ENCODE results near the gene ZNF738. TPM values are rescaled to one million over a fixed set of nuclear protein-coding genes. Genes with fewer than 3 reads are reported as not detected.

ZNF738 gene
- total and polyA plus RNA-seq, 2 of the 13 experiments (the other 11 are each of a cell fraction or from before 2014, with no cell fraction given) = 2.7 to 5.3 TPM

- no peaks in the 10 kb centered on the region for H3K27me3 ChIP-seq (ENCODE audit: control insufficient read depth in 1 of 2, insufficient read depth in 2 of 2, low read length in 2 of 2)
- FAIRE-seq (no peak), DNase-seq (ENCODE audit: low spot score) (no peak), ATAC-seq (no peak)
- no peaks in the 10 kb centered on the region for H4K20me1 ChIP-seq (ENCODE audit: insufficient read depth, low read length)
- no peak overlapping the region for H3K4me2 ChIP-seq (ENCODE audit: low read depth, low read length)
- H3K4me3 ChIP-seq (replicated peaks in 1 of 3; ENCODE audit: insufficient read depth in 1 of 3, low read depth in 2 of 3, low read length in 3 of 3) = no peak overlapping the region
- no peaks in the 10 kb centered on the region for H3K4me1 ChIP-seq (ENCODE audit: insufficient read depth, low read length)
- BruUV-seq (replicated peaks) = no TSS peak
- H3K27ac ChIP-seq (ENCODE audit: extremely low read length, insufficient read depth, low read length) = no peak overlapping the region
- H3K79me2 ChIP-seq (ENCODE audit: insufficient read depth, low read length) = no peaks in the 10 kb centered on the region
- H3K36me3 ChIP-seq (replicated peaks in 1 of 2; ENCODE audit: control insufficient read depth in 1 of 2, insufficient read depth in 2 of 2, low read length in 2 of 2) = peaks cover 0 to 21% of the 10 kb centered on the region in 2 experiments; a peak in 3 of 5 replicates
- no peak overlapping the region for H2AFZ ChIP-seq (ENCODE audit: low read length)
- intact Hi-C loops (cut with micrococcal nuclease; ENCODE audit: unreplicated experiment) = no loop called here
- H3K9ac ChIP-seq (ENCODE audit: insufficient read depth, low read depth, low read length) = no peak overlapping the region
- 97% methylated on average over 1 of the region's 1 CpG for WGBS (ENCODE audit: low lambda C conversion rate)
- peaks cover 16% of the 10 kb centered on the region; the same call in 1 of the 2 replicates for H3K9me3 ChIP-seq (ENCODE audit: low read length)
- in situ Hi-C loops (cut with HindIII; ENCODE audit: extremely low pct_ligation_motif_present, low pct_unique_long_range_greater_than_20kb) = no loop called here
- ChIA-PET POLR2A (no interaction called here), CTCF (ENCODE audit: low intra/inter-chr PET ratio, low total read pairs) (no interaction called here)
- TF ChIP-seq GZF1 (CRISPR knock-in tag; IDR thresholded peaks at IDR 0.05) (no peak), ATF7 (IDR thresholded peaks at IDR 0.05) (peak; percentile 51), ATF7 (CRISPR knock-in tag; IDR thresholded peaks at IDR 0.05) (no peak), SNAI1 (CRISPR knock-in tag; IDR thresholded peaks at IDR 0.05; ENCODE audit: borderline replicate concordance) (no peak)
Measured at GRCh38 chr19:21410166-21410565, 51.4 kb downstream of the ZNF738 start.

GRCh38 chr19:21422244-21422643 lies 63.4 kb downstream of the ZNF738 start:
- CTCF ChIA-PET (ENCODE audit: low intra/inter-chr PET ratio, low total read pairs) = no interaction called here
- DNase-seq (ENCODE audit: low spot score) = no peak
- TF ChIP-seq, protein P1, sequence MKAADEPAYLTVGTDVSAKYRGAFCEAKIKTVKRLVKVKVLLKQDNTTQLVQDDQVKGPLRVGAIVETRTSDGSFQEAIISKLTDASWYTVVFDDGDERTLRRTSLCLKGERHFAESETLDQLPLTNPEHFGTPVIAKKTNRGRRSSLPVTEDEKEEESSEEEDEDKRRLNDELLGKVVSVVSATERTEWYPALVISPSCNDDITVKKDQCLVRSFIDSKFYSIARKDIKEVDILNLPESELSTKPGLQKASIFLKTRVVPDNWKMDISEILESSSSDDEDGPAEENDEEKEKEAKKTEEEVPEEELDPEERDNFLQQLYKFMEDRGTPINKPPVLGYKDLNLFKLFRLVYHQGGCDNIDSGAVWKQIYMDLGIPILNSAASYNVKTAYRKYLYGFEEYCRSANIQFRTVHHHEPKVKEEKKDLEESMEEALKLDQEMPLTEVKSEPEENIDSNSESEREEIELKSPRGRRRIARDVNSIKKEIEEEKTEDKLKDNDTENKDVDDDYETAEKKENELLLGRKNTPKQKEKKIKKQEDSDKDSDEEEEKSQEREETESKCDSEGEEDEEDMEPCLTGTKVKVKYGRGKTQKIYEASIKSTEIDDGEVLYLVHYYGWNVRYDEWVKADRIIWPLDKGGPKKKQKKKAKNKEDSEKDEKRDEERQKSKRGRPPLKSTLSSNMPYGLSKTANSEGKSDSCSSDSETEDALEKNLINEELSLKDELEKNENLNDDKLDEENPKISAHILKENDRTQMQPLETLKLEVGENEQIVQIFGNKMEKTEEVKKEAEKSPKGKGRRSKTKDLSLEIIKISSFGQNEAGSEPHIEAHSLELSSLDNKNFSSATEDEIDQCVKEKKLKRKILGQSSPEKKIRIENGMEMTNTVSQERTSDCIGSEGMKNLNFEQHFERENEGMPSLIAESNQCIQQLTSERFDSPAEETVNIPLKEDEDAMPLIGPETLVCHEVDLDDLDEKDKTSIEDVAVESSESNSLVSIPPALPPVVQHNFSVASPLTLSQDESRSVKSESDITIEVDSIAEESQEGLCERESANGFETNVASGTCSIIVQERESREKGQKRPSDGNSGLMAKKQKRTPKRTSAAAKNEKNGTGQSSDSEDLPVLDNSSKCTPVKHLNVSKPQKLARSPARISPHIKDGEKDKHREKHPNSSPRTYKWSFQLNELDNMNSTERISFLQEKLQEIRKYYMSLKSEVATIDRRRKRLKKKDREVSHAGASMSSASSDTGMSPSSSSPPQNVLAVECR (CRISPR knock-in tag; IDR thresholded peaks at IDR 0.05; ENCODE audit: borderline replicate concordance) = no peak
- TF ChIP-seq, protein P2, sequence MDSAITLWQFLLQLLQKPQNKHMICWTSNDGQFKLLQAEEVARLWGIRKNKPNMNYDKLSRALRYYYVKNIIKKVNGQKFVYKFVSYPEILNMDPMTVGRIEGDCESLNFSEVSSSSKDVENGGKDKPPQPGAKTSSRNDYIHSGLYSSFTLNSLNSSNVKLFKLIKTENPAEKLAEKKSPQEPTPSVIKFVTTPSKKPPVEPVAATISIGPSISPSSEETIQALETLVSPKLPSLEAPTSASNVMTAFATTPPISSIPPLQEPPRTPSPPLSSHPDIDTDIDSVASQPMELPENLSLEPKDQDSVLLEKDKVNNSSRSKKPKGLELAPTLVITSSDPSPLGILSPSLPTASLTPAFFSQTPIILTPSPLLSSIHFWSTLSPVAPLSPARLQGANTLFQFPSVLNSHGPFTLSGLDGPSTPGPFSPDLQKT (CRISPR knock-in tag; IDR thresholded peaks at IDR 0.05; ENCODE audit: borderline replicate concordance) = no peak
- TF ChIP-seq, protein P3, sequence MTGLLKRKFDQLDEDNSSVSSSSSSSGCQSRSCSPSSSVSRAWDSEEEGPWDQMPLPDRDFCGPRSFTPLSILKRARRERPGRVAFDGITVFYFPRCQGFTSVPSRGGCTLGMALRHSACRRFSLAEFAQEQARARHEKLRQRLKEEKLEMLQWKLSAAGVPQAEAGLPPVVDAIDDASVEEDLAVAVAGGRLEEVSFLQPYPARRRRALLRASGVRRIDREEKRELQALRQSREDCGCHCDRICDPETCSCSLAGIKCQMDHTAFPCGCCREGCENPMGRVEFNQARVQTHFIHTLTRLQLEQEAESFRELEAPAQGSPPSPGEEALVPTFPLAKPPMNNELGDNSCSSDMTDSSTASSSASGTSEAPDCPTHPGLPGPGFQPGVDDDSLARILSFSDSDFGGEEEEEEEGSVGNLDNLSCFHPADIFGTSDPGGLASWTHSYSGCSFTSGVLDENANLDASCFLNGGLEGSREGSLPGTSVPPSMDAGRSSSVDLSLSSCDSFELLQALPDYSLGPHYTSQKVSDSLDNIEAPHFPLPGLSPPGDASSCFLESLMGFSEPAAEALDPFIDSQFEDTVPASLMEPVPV (CRISPR knock-in tag; IDR thresholded peaks at IDR 0.05) = no peak
- TF ChIP-seq ZNF432 (CRISPR knock-in tag; IDR thresholded peaks at IDR 0.05; ENCODE audit: borderline replicate concordance) = no peak
- TF ChIP-seq ZNF570 (CRISPR knock-in tag; IDR thresholded peaks at IDR 0.05; ENCODE audit: borderline replicate concordance) = no peak
- TF ChIP-seq ZNF746 (CRISPR knock-in tag; IDR thresholded peaks at IDR 0.05) = no peak
- TF ChIP-seq ZSCAN9 (CRISPR knock-in tag; IDR thresholded peaks at IDR 0.05; ENCODE audit: borderline replicate concordance) = no peak
- TF ChIP-seq NR2F1 (CRISPR knock-in tag; IDR thresholded peaks at IDR 0.05) = no peak
- TF ChIP-seq CHCHD3 (CRISPR knock-in tag; IDR thresholded peaks at IDR 0.05) = no peak

More at GRCh38 chr19:21422244-21422643, 63.4 kb downstream of the ZNF738 start:
- H3K4me2 ChIP-seq (ENCODE audit: low read depth, low read length) = no peak overlapping the region
- in situ Hi-C loops (cut with HindIII; ENCODE audit: extremely low pct_ligation_motif_present, low pct_unique_long_range_greater_than_20kb) (no loop called here), intact Hi-C loops (cut with micrococcal nuclease; ENCODE audit: unreplicated experiment) (no loop called here)
- no TSS peak for BruUV-seq (replicated peaks)
- H3K36me3 ChIP-seq (replicated peaks in 1 of 2; ENCODE audit: control insufficient read depth in 1 of 2, insufficient read depth in 2 of 2, low read length in 2 of 2) = no peaks in the 10 kb centered on the region
- no peaks in the 10 kb centered on the region for H3K27me3 ChIP-seq (ENCODE audit: control insufficient read depth in 1 of 2, insufficient read depth in 2 of 2, low read length in 2 of 2)
- no peak for ATAC-seq
- no peak overlapping the region for H3K27ac ChIP-seq (ENCODE audit: extremely low read length, insufficient read depth, low read length)
- no peaks in the 10 kb centered on the region for H3K79me2 ChIP-seq (ENCODE audit: insufficient read depth, low read length)
- H4K20me1 ChIP-seq (ENCODE audit: insufficient read depth, low read length) = no peaks in the 10 kb centered on the region
- POLR2A ChIA-PET = no interaction called here
- H2AFZ ChIP-seq (ENCODE audit: low read length) = no peak overlapping the region
- no peak overlapping the region for H3K9ac ChIP-seq (ENCODE audit: insufficient read depth, low read depth, low read length)
- no peak for FAIRE-seq
- H3K9me3 ChIP-seq (ENCODE audit: low read length) = peaks cover 82% of the 10 kb centered on the region
- H3K4me3 ChIP-seq (replicated peaks in 1 of 3; ENCODE audit: insufficient read depth in 1 of 3, low read depth in 2 of 3, low read length in 3 of 3) = no peak overlapping the region
- no peaks in the 10 kb centered on the region for H3K4me1 ChIP-seq (ENCODE audit: insufficient read depth, low read length)

Measured in HepG2 (cell line).